Effector CD8-positive, alpha-beta T cell (primary cell): Measurements from ENCODE around the gene MS4A6E.

Source experiments
- DNase-seq: peaks from one replicate; lab custom pipeline; 2025; lab: John Stamatoyannopoulos, UW

Gene MS4A6E

GRCh38 chr11:60375316-60375715 is 48.3 kb downstream of the MS4A6E start:
- no peak for DNase-seq

- no peak for DNase-seq
Observed at GRCh38 chr11:60376601-60377000, 49.5 kb downstream of the MS4A6E start.

- no peak for DNase-seq
Observed at GRCh38 chr11:60377401-60378136, 50.5 kb downstream of the MS4A6E start.

- no peak for DNase-seq
Observed at GRCh38 chr11:60378354-60378753, 51.3 kb downstream of the MS4A6E start, which contains the start of gene MS4A7. MS4A7 (plus strand) TSS chr11:60378532; CDS start chr11:60383142, 4,610 bp downstream.

GRCh38 chr11:60389279-60389910 is 62.3 kb downstream of the MS4A6E start:
- no peak for DNase-seq

- no peak for DNase-seq
Observed at GRCh38 chr11:60390419-60390818, 63.4 kb downstream of the MS4A6E start.
